HEK293 (cell line): ENCODE results near the gene RNF227.

Source experiments
- BCL11A ChIP-seq: fragments of 450-650 bp; formaldehyde crosslinking; IDR thresholded peaks from 2 replicates; pipeline ENCODE4 v1.5.1; 2016; ENCODE audit warnings: low read depth, missing biosample characterization, missing genetic modification characterization
- BCL11B ChIP-seq: fragments of 450-650 bp; formaldehyde crosslinking; IDR thresholded peaks from 2 replicates; pipeline ENCODE4 v1.5.1; 2016; ENCODE audit warnings: low read depth, missing biosample characterization, missing genetic modification characterization
- EGR2 ChIP-seq: fragments of 450-650 bp; formaldehyde crosslinking; IDR thresholded peaks from 2 replicates; pipeline ENCODE4 v1.5.1; 2016; ENCODE audit warnings: low read depth, missing biosample characterization, missing genetic modification characterization
- INSM2 ChIP-seq: fragments of 450-650 bp; formaldehyde crosslinking; IDR thresholded peaks from 2 replicates; pipeline ENCODE4 v1.5.1; 2016; ENCODE audit warnings: missing biosample characterization, missing genetic modification characterization
- KLF16 ChIP-seq: fragments of 450-650 bp; formaldehyde crosslinking; IDR thresholded peaks from 2 replicates; pipeline ENCODE4 v1.5.1; 2017; ENCODE audit warnings: missing biosample characterization, missing genetic modification characterization
- KLF8 ChIP-seq: fragments of 450-650 bp; formaldehyde crosslinking; IDR thresholded peaks from 2 replicates; pipeline ENCODE4 v1.5.1; 2016; ENCODE audit warnings: missing biosample characterization, missing genetic modification characterization
- REST ChIP-seq: fragments of 450-650 bp; formaldehyde crosslinking; IDR thresholded peaks from 2 replicates; pipeline ENCODE4 v1.5.1; 2016; ENCODE audit warnings: missing biosample characterization, missing genetic modification characterization
- SCRT2 ChIP-seq: fragments of 450-650 bp; formaldehyde crosslinking; IDR thresholded peaks from 2 replicates; pipeline ENCODE4 v1.5.1; 2016; ENCODE audit warnings: missing biosample characterization, missing genetic modification characterization
- SP7 ChIP-seq: fragments of 450-650 bp; formaldehyde crosslinking; IDR thresholded peaks from 2 replicates; pipeline ENCODE4 v1.5.1; 2016; ENCODE audit warnings: missing biosample characterization, missing genetic modification characterization
- ZBTB26 ChIP-seq: fragments of 450-650 bp; formaldehyde crosslinking; optimal IDR thresholded peaks from 2 replicates; pipeline ENCODE3; 2016; ENCODE audit warnings: missing biosample characterization, mild to moderate bottlenecking, missing genetic modification characterization
- ZFP3 ChIP-seq: fragments of 450-650 bp; formaldehyde crosslinking; IDR thresholded peaks from 2 replicates; pipeline ENCODE4 v1.5.1; 2016; ENCODE audit warnings: low read depth, missing biosample characterization, missing genetic modification characterization
- ZFP69B ChIP-seq: fragments of 450-650 bp; formaldehyde crosslinking; IDR thresholded peaks from 2 replicates; pipeline ENCODE4 v1.5.1; 2016; ENCODE audit warnings: missing biosample characterization, missing genetic modification characterization
- ZNF114 ChIP-seq: fragments of 450-650 bp; formaldehyde crosslinking; IDR thresholded peaks from 2 replicates; pipeline ENCODE4 v1.5.0; 2017; ENCODE audit warnings: missing biosample characterization, missing genetic modification characterization
- ZNF121 ChIP-seq: fragments of 450-650 bp; formaldehyde crosslinking; IDR thresholded peaks from 2 replicates; pipeline ENCODE4 v1.5.1; 2016; ENCODE audit warnings: missing biosample characterization, missing genetic modification characterization
- ZNF169 ChIP-seq: fragments of 450-650 bp; formaldehyde crosslinking; IDR thresholded peaks from 2 replicates; pipeline ENCODE4 v1.5.1; 2016; ENCODE audit warnings: missing biosample characterization, missing genetic modification characterization
- ZNF24 ChIP-seq: fragments of 450-650 bp; formaldehyde crosslinking; IDR thresholded peaks from 2 replicates; pipeline ENCODE4 v1.5.1; 2016; ENCODE audit warnings: missing biosample characterization, missing genetic modification characterization
- ZNF248 ChIP-seq: fragments of 450-650 bp; formaldehyde crosslinking; IDR thresholded peaks from 2 replicates; pipeline ENCODE4 v1.5.1; 2017; ENCODE audit warnings: missing biosample characterization, missing genetic modification characterization
- ZNF280C ChIP-seq: fragments of 450-650 bp; formaldehyde crosslinking; IDR thresholded peaks from 2 replicates; pipeline ENCODE4 v1.5.1; 2016; ENCODE audit warnings: missing biosample characterization, missing genetic modification characterization
- ZNF335 ChIP-seq: fragments of 450-650 bp; formaldehyde crosslinking; conservative IDR thresholded peaks from 2 replicates; pipeline ENCODE4 v1.5.1; 2016; ENCODE audit warnings: missing biosample characterization, missing genetic modification characterization
- ZNF394 ChIP-seq: fragments of 450-650 bp; formaldehyde crosslinking; IDR thresholded peaks from 2 replicates; pipeline ENCODE4 v1.5.1; 2016; ENCODE audit warnings: missing biosample characterization, missing genetic modification characterization, mild to moderate bottlenecking, moderate library complexity, borderline replicate concordance
- ZNF398 ChIP-seq: fragments of 450-650 bp; formaldehyde crosslinking; IDR thresholded peaks from 2 replicates; pipeline ENCODE4 v1.5.1; 2017; ENCODE audit warnings: missing biosample characterization, missing genetic modification characterization
- ZNF513 ChIP-seq: fragments of 450-650 bp; IDR thresholded peaks from 2 replicates; pipeline ENCODE4 v1.5.1; 2018; ENCODE audit warnings: missing biosample characterization, missing genetic modification characterization
- ZNF561 ChIP-seq: fragments of 450-650 bp; IDR thresholded peaks from 2 replicates; pipeline ENCODE4 v1.5.1; 2018; ENCODE audit warnings: missing biosample characterization, missing genetic modification characterization, borderline replicate concordance
- ZNF626 ChIP-seq: fragments of 450-650 bp; sonication (Bioruptor Pico); formaldehyde crosslinking; IDR thresholded peaks from 2 replicates; pipeline ENCODE4 v1.5.1; 2018; ENCODE audit warnings: missing biosample characterization, missing genetic modification characterization, inconsistent platforms
- ZNF76 ChIP-seq: fragments of 450-650 bp; formaldehyde crosslinking; IDR thresholded peaks from 2 replicates; pipeline ENCODE4; 2016; ENCODE audit warnings: low read depth, missing biosample characterization, missing genetic modification characterization, borderline replicate concordance
- ZNF777 ChIP-seq: fragments of 450-650 bp; formaldehyde crosslinking; IDR thresholded peaks from 2 replicates; pipeline ENCODE4 v1.5.1; 2017; ENCODE audit warnings: missing biosample characterization, missing genetic modification characterization, borderline replicate concordance
- ZNF843 ChIP-seq: fragments of 450-650 bp; formaldehyde crosslinking; IDR thresholded peaks from 2 replicates; pipeline ENCODE4 v1.5.1; 2016; ENCODE audit warnings: missing biosample characterization, missing genetic modification characterization
- ZSCAN30 ChIP-seq: fragments of 450-650 bp; IDR thresholded peaks from 2 replicates; pipeline ENCODE4 v1.5.1; 2018; ENCODE audit warnings: missing biosample characterization, mild to moderate bottlenecking, missing genetic modification characterization, moderate library complexity

The RNF227 gene

GRCh38 chr17:7884581-7885366 lies 31.3 kb downstream of the RNF227 start (continued):
- TF ChIP-seq KLF16 (tag by site-specific recombination) = no peak
- TF ChIP-seq ZNF398 (tag by site-specific recombination) = peak; percentile 67
- TF ChIP-seq ZNF626 (tag by site-specific recombination) = no peak
- TF ChIP-seq ZSCAN30 (tag by site-specific recombination) = no peak
- no peak for TF ChIP-seq ZNF561 (tag by site-specific recombination)
- TF ChIP-seq ZBTB26 (tag by site-specific recombination) = no peak
- peak; percentile 30; the same call in 1 of the 2 replicates for TF ChIP-seq KLF8 (tag by site-specific recombination)
- TF ChIP-seq ZNF114 (tag by site-specific recombination) = no peak
- no peak for TF ChIP-seq ZNF394 (tag by site-specific recombination)
- no peak for TF ChIP-seq ZFP3
- TF ChIP-seq SCRT2 (tag by site-specific recombination) = no peak
- TF ChIP-seq ZNF248 (tag by site-specific recombination) = no peak
- TF ChIP-seq ZNF843 = no peak
- peak; percentile 70; the same call in 1 of the 2 replicates for TF ChIP-seq EGR2
- TF ChIP-seq INSM2 (tag by site-specific recombination) = no peak
- no peak for TF ChIP-seq ZNF169 (tag by site-specific recombination)
- TF ChIP-seq BCL11A = no peak
- TF ChIP-seq ZNF513 (tag by site-specific recombination) = peak; percentile 94
- no peak for TF ChIP-seq ZFP69B (tag by site-specific recombination)
- no peak for TF ChIP-seq ZNF121
- TF ChIP-seq ZNF280C = no peak
- no peak for TF ChIP-seq ZNF777 (tag by site-specific recombination)
- no peak for TF ChIP-seq BCL11B (tag by site-specific recombination)
- no peak for TF ChIP-seq ZNF335 (tag by site-specific recombination)
- TF ChIP-seq SP7 (tag by site-specific recombination) = no peak
- TF ChIP-seq ZNF24 = no peak
- no peak for TF ChIP-seq REST
- TF ChIP-seq ZNF76 (tag by site-specific recombination) = no peak
